Measurements from ENCODE around the gene RBBP4.

RBBP4 gene

GRCh38 chr1:32683397-32683796 lies 32.4 kb downstream of the RBBP4 start:
- no peak overlapping the region for H3K4me3 ChIP-seq (replicated peaks; ENCODE audit: low read depth, low read length)
- DNase-seq (ENCODE audit: low read depth), result no peak
- TF ChIP-seq CTCF (IDR thresholded peaks at IDR 0.05; ENCODE audit: low read length, missing control alignments), result no peak

- peak; percentile 89 for DNase-seq (ENCODE audit: low read depth)
Observed at GRCh38 chr1:32684167-32684811, 33.3 kb downstream of the RBBP4 start.

GRCh38 chr1:32685498-32685897 lies 34.5 kb downstream of the RBBP4 start:
- H3K4me3 ChIP-seq (replicated peaks; ENCODE audit: low read depth, low read length), result no peak overlapping the region
- DNase-seq (ENCODE audit: low read depth), result no peak
- no peak for TF ChIP-seq CTCF (IDR thresholded peaks at IDR 0.05; ENCODE audit: low read length, missing control alignments)

More at GRCh38 chr1:32684167-32684811, 33.3 kb downstream of the RBBP4 start:
- no peak overlapping the region for H3K4me3 ChIP-seq (replicated peaks; ENCODE audit: low read depth, low read length)
- TF ChIP-seq CTCF (IDR thresholded peaks at IDR 0.05; ENCODE audit: low read length, missing control alignments), result no peak

- no peak overlapping the region for H3K4me3 ChIP-seq (replicated peaks; ENCODE audit: low read depth, low read length)
- DNase-seq (ENCODE audit: low read depth), result no peak
- TF ChIP-seq CTCF (IDR thresholded peaks at IDR 0.05; ENCODE audit: low read length, missing control alignments), result no peak
Observed at GRCh38 chr1:32686387-32686786, 35.4 kb downstream of the RBBP4 start.

- no peak for TF ChIP-seq CTCF (IDR thresholded peaks at IDR 0.05; ENCODE audit: low read length, missing control alignments)
- no peak for DNase-seq (ENCODE audit: low read depth)
- no peak overlapping the region for H3K4me3 ChIP-seq (replicated peaks; ENCODE audit: low read depth, low read length)
Observed at GRCh38 chr1:32693455-32694174, 42.6 kb downstream of the RBBP4 start.

GRCh38 chr1:32695098-32695904 lies 44.3 kb downstream of the RBBP4 start:
- no peak for TF ChIP-seq CTCF (IDR thresholded peaks at IDR 0.05; ENCODE audit: low read length, missing control alignments)
- DNase-seq (ENCODE audit: low read depth), result peak; percentile 64
- H3K4me3 ChIP-seq (replicated peaks; ENCODE audit: low read depth, low read length), result no peak overlapping the region
